Osteoblast (primary cell): ENCODE measurements around the gene MUSK. TPM values are rescaled to one million over a fixed set of nuclear protein-coding genes. Genes with fewer than 3 reads are reported as not detected.

Experiments used
- DNase-seq: peaks from one replicate; pipeline ENCODE4 v3.0.0; 2011; ENCODE audit warnings: low spot score, mixed read lengths; ENCODE audit not compliant: insufficient read length; ENCODE audit errors: missing footprints
- H2AFZ ChIP-seq: 2 replicates; pipeline ENCODE4 v1.6.0; 2011; ENCODE audit warnings: mild to moderate bottlenecking, low read length
- H3K27ac ChIP-seq: 2 replicates; pipeline ENCODE4 v1.5.1; 2011; ENCODE audit warnings: mild to moderate bottlenecking, low read depth, low read length, moderate library complexity
- H3K27me3 ChIP-seq: 2 replicates; pipeline ENCODE4 v1.6.0; 2012; ENCODE audit warnings: mild to moderate bottlenecking, control low read depth, inconsistent platforms, low read length, moderate library complexity; ENCODE audit not compliant: insufficient read depth
- H3K36me3 ChIP-seq: 2 replicates; pipeline ENCODE4 v1.5.1; 2011; ENCODE audit warnings: mild to moderate bottlenecking, low read length, control low read depth, moderate library complexity; ENCODE audit not compliant: insufficient read depth
- H3K4me1 ChIP-seq: 2 replicates; pipeline ENCODE4 v1.5.1; 2011; ENCODE audit warnings: mild to moderate bottlenecking, low read length, control low read depth, moderate library complexity; ENCODE audit not compliant: insufficient read depth
- H3K4me2 ChIP-seq: 2 replicates; pipeline ENCODE4 v1.6.0; 2011; ENCODE audit warnings: mild to moderate bottlenecking, low read length; ENCODE audit not compliant: insufficient read depth
- H3K4me3 ChIP-seq: fragments of 200-600 bp; sonication (generic); 3 replicates; pipeline ENCODE4 v1.5.1; 2012; ENCODE audit warnings: mild to moderate bottlenecking, low read length, inconsistent platforms; ENCODE audit not compliant: insufficient read depth
- H3K79me2 ChIP-seq: 2 replicates; pipeline ENCODE4 v1.6.0; 2012; ENCODE audit warnings: mild to moderate bottlenecking, low read length, control low read depth, inconsistent platforms; ENCODE audit not compliant: insufficient read depth
- H3K9me3 ChIP-seq: 2 replicates; pipeline ENCODE4 v1.5.1; 2011; ENCODE audit warnings: low read depth, low read length, control low read depth
- H4K20me1 ChIP-seq: 2 replicates; pipeline ENCODE4 v1.6.0; 2012; ENCODE audit warnings: mild to moderate bottlenecking, low read length, control low read depth; ENCODE audit not compliant: insufficient read depth
- CTCF ChIP-seq: IDR thresholded peaks from 2 replicates; pipeline ENCODE4 v1.5.1; 2011; ENCODE audit warnings: mild to moderate bottlenecking, low read depth, low read length, moderate library complexity; ENCODE audit errors: extremely low read depth
- total RNA-seq: library from RNA; depleted of rRNA; stranded (reverse); fragments of >200 nt; gene quantifications from 2 replicates; pipeline ENCODE4 v1.2.3, GENCODE V29; 2012

MUSK gene
- total RNA-seq, 1 donor: under 0.01 TPM

GRCh38 chr9:110742741-110743371 lies 74.3 kb downstream of the MUSK start:
- peak overlapping the region; percentile 83 for H3K4me2 ChIP-seq
- H3K27ac ChIP-seq: peak overlapping the region; percentile 97
- no peak for TF ChIP-seq CTCF
- peaks cover 50% of the 10 kb centered on the region for H3K4me1 ChIP-seq
- DNase-seq: peak; percentile 29
- no peaks in the 10 kb centered on the region for H3K9me3 ChIP-seq
- H3K36me3 ChIP-seq: no peaks in the 10 kb centered on the region
- peak overlapping the region; percentile 76 for H2AFZ ChIP-seq
- no peaks in the 10 kb centered on the region for H3K27me3 ChIP-seq
- no peaks in the 10 kb centered on the region for H4K20me1 ChIP-seq
- H3K4me3 ChIP-seq: peak overlapping the region; percentile 59
- no peaks in the 10 kb centered on the region for H3K79me2 ChIP-seq

- peaks cover 53% of the 10 kb centered on the region for H3K4me1 ChIP-seq
- no peak overlapping the region for H3K4me3 ChIP-seq
- peak overlapping the region; percentile 58 for H3K4me2 ChIP-seq
- H2AFZ ChIP-seq: no peak overlapping the region
- peak overlapping the region; percentile 97 for H3K27ac ChIP-seq
- no peak for TF ChIP-seq CTCF
- H3K27me3 ChIP-seq: no peaks in the 10 kb centered on the region
- H3K79me2 ChIP-seq: no peaks in the 10 kb centered on the region
- no peaks in the 10 kb centered on the region for H3K9me3 ChIP-seq
- DNase-seq: no peak
- H3K36me3 ChIP-seq: no peaks in the 10 kb centered on the region
- H4K20me1 ChIP-seq: no peaks in the 10 kb centered on the region
Observed at GRCh38 chr9:110744715-110745384, 76.3 kb downstream of the MUSK start.

- no peak for DNase-seq
- Histone ChIP-seq H3K4me3 (no peak overlapping the region), H3K4me2 (peak overlapping the region; percentile 58), H3K36me3 (no peaks in the 10 kb centered on the region), H3K4me1 (peaks cover 61% of the 10 kb centered on the region), H3K27me3 (no peaks in the 10 kb centered on the region), H4K20me1 (no peaks in the 10 kb centered on the region), H3K27ac (peak overlapping the region; percentile 97), H3K79me2 (no peaks in the 10 kb centered on the region), H2AFZ (no peak overlapping the region), H3K9me3 (no peaks in the 10 kb centered on the region)
- TF ChIP-seq CTCF: no peak
Observed at GRCh38 chr9:110745676-110746075, 77.1 kb downstream of the MUSK start.

- DNase-seq: no peak
- H3K27me3 ChIP-seq: no peaks in the 10 kb centered on the region
- no peak for TF ChIP-seq CTCF
- no peak overlapping the region for H3K4me2 ChIP-seq
- H3K4me1 ChIP-seq: peaks cover 65% of the 10 kb centered on the region
- H3K4me3 ChIP-seq: no peak overlapping the region
- no peak overlapping the region for H2AFZ ChIP-seq
- peak overlapping the region; percentile 97 for H3K27ac ChIP-seq
- H3K9me3 ChIP-seq: no peaks in the 10 kb centered on the region
- no peaks in the 10 kb centered on the region for H4K20me1 ChIP-seq
- no peaks in the 10 kb centered on the region for H3K79me2 ChIP-seq
- no peaks in the 10 kb centered on the region for H3K36me3 ChIP-seq
Observed at GRCh38 chr9:110746211-110746930, 77.8 kb downstream of the MUSK start.
